Liver (tissue), 9 donors: ENCODE data around the gene PDE1C. TPM values are rescaled to one million over a fixed set of nuclear protein-coding genes. Genes with fewer than 3 reads are reported as not detected.

Experiments used
- DNase-seq: peaks from one replicate; pipeline ENCODE4 v3.0.0-alpha.2; 2017; ENCODE audit warnings: low spot score
- H3K27ac ChIP-seq, 2 donors: one replicate each; pipeline ENCODE4 v1.7.0; 2013; ENCODE audit warnings: inconsistent platforms in 2 of 2, low read length in 2 of 2, control low read depth in 1 of 2, low read depth in 1 of 2, mild to moderate bottlenecking in 1 of 2
- H3K27me3 ChIP-seq, 4 donors: one replicate each; pipeline versions ENCODE4 v1.6.1 to v1.7.0; 2013; ENCODE audit warnings: low read length in 3 of 4, inconsistent platforms in 1 of 4, mild to moderate bottlenecking in 1 of 4, moderate library complexity in 1 of 4; ENCODE audit not compliant: control insufficient read depth in 4 of 4, insufficient read depth in 4 of 4
- H3K36me3 ChIP-seq, 4 donors: one replicate each; pipeline versions ENCODE4 v1.6.1 to v1.7.0; 2013; ENCODE audit warnings: low read length in 3 of 4, mild to moderate bottlenecking in 3 of 4, low read depth in 1 of 4, moderate library complexity in 1 of 4; ENCODE audit not compliant: control insufficient read depth in 4 of 4, insufficient read depth in 3 of 4
- H3K4me1 ChIP-seq, 4 donors: one replicate each; pipeline versions ENCODE4 v1.6.1 to v1.7.0; 2013; ENCODE audit warnings: low read length in 3 of 4, mild to moderate bottlenecking in 3 of 4, moderate library complexity in 1 of 4; ENCODE audit not compliant: control insufficient read depth in 4 of 4, insufficient read depth in 4 of 4
- H3K4me3 ChIP-seq, 3 donors: one replicate each; pipeline versions ENCODE4 v1.6.1 to v1.7.0; 2013; ENCODE audit warnings: low read length in 3 of 3, control low read depth in 1 of 3, low read depth in 1 of 3, mild to moderate bottlenecking in 1 of 3
- H3K9ac ChIP-seq, 2 donors: one replicate each; pipeline ENCODE4 v1.7.0; 2013; ENCODE audit warnings: low read length in 2 of 2, mild to moderate bottlenecking in 2 of 2, moderate library complexity in 2 of 2, control low read depth in 1 of 2, low read depth in 1 of 2
- H3K9me3 ChIP-seq, 4 donors: one replicate each; pipeline versions ENCODE4 v1.6.1 to v1.7.0; 2013; ENCODE audit warnings: low read length in 3 of 4; ENCODE audit not compliant: control insufficient read depth in 4 of 4
- EGR1 ChIP-seq, 2 donors: IDR thresholded peaks; 2 replicates each; pipeline ENCODE4 v1.6.1; 2016 to 2018; ENCODE audit warnings: antibody characterized with exemption in 2 of 2, low read depth in 2 of 2
- FOXA1 ChIP-seq: IDR thresholded peaks from 2 replicates; pipeline ENCODE4 v1.6.1; 2016; ENCODE audit warnings: antibody characterized with exemption
- FOXA2 ChIP-seq: IDR thresholded peaks from 2 replicates; pipeline ENCODE4 v1.6.1; 2016; ENCODE audit warnings: antibody characterized with exemption
- GABPA ChIP-seq, 2 donors: IDR thresholded peaks in 1 of 2; conservative IDR thresholded peaks in 1 of 2; 2 replicates each; pipeline ENCODE4 v1.6.1; 2016; ENCODE audit warnings: antibody characterized with exemption in 2 of 2, mild to moderate bottlenecking in 1 of 2, moderate library complexity in 1 of 2
- HNF4A ChIP-seq, 2 donors: conservative IDR thresholded peaks; 2 replicates each; pipeline ENCODE4 v1.6.1; 2016; ENCODE audit warnings: antibody characterized with exemption in 2 of 2, mild to moderate bottlenecking in 2 of 2
- HNF4G ChIP-seq: IDR thresholded peaks from 2 replicates; pipeline ENCODE4 v1.6.1; 2016; ENCODE audit warnings: antibody characterized with exemption
- NR2F2 ChIP-seq: IDR thresholded peaks from 2 replicates; pipeline ENCODE4 v1.6.1; 2016; ENCODE audit warnings: antibody characterized with exemption
- REST ChIP-seq: IDR thresholded peaks from 2 replicates; pipeline ENCODE4 v1.6.1; 2016; ENCODE audit warnings: antibody characterized with exemption, mild to moderate bottlenecking
- RXRA ChIP-seq, 2 donors: IDR thresholded peaks; 2 replicates each; pipeline ENCODE4 v1.6.1; 2017 to 2018; ENCODE audit warnings: antibody characterized with exemption in 2 of 2, mild to moderate bottlenecking in 1 of 2
- SP1 ChIP-seq: IDR thresholded peaks from 2 replicates; pipeline ENCODE4 v1.6.1; 2018; ENCODE audit warnings: antibody characterized with exemption, mild to moderate bottlenecking
- TAF1 ChIP-seq: conservative IDR thresholded peaks from 2 replicates; pipeline ENCODE4 v1.6.1; 2016; ENCODE audit warnings: antibody characterized with exemption, mild to moderate bottlenecking
- YY1 ChIP-seq: IDR thresholded peaks from 2 replicates; pipeline ENCODE4 v1.6.1; 2016; ENCODE audit warnings: antibody characterized with exemption, mild to moderate bottlenecking
- WGBS: extraction: QIAGEN DNeasy Blood & Tissue Kit; methylation state at CpG from one replicate; pipeline ENCODE4 v1.1.7; 2013; 5-methylcytosine and 5-hydroxymethylcytosine counted together
- polyA plus RNA-seq, 2 donors: library from polyadenylated mRNA; stranded (reverse) in 1 of 2; unstranded in 1 of 2; fragments of 200-250 nt in 1 of 2; fragments of >200 nt in 1 of 2; fragmentation: Nextera tagmentation in 1 of 2; extraction: Ambion mirVana in 1 of 2; gene quantifications; one replicate each; pipeline versions ENCODE4 v1.2.1 to v1.2.3, GENCODE V29; 2013 to 2015
- total RNA-seq, 2 donors: library from RNA; depleted of rRNA; stranded (reverse); fragments of >200 nt; gene quantifications; one replicate each; pipeline ENCODE4 v1.2.3, GENCODE V29; 2014
- TF ChIP-seq, protein P1 (sequence below): IDR thresholded peaks from 2 replicates; pipeline ENCODE4 v1.6.1; 2016; ENCODE audit warnings: antibody characterized with exemption
- donor health status: healthy.
- donor health status: healthy.
- donor health status: healthy.
- donor health status: healthy.
- donor health status: healthy.

Gene PDE1C
- total and polyA plus RNA-seq, 4 donors: 0.05 to 0.92 (median 0.47) TPM; not detected in 1

DNA sequence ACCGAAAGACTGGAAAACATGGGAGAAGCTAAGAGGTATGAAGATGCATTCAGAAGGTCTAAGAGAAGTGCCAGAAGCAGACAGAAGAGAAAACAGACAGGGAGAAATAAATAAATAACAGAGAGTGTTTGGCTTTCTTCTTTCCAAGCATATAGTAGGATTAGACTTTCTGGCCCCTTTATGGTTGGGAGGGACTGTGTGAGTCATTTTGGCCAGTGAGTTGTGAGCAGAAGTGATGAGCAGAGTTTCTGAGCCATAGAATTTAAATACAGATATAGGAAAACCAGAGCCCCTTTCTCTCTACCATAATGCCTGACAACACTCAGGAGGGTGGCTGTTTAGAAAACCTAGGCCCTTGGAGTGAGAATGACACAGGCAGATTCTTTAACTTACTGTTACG lies 212.2 kb downstream of the PDE1C start:
- 89% methylated on average over 2 of the region's 2 CpGs for WGBS
- H3K4me1 ChIP-seq: no peaks in the 10 kb centered on the region
- H3K27me3 ChIP-seq: no peaks in the 10 kb centered on the region
- TF ChIP-seq TAF1 (no peak), EGR1 (IDR thresholded peaks at IDR 0.05; ENCODE audit: low read depth in 2 of 2) (no peak), FOXA2 (no peak), REST (no peak)
- no peak overlapping the region for H3K9ac ChIP-seq
- H3K36me3 ChIP-seq: no peaks in the 10 kb centered on the region
- H3K27ac ChIP-seq: no peak overlapping the region
- no peaks in the 10 kb centered on the region for H3K9me3 ChIP-seq
- DNase-seq: no peak
- no peak overlapping the region for H3K4me3 ChIP-seq

DNA sequence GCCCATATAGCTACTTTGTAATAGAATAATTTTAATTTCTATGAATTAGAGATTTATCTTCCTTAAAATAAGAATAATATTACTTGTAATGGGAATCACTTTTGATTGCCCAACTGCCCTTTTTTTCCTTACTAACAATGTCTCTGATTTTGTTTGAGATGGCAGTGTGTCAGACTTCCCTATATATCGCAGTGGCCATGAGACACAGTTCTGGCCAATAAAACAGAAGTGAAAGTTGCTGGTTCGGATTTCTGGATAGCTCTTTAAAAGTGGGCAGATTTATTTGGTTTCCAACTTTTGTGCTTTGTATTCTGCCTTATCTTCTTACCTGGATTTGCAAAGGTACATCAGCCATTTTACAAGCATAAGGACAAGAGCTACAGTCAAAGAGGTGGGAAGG lies 213.0 kb downstream of the PDE1C start:
- Histone ChIP-seq H3K9ac (no peak overlapping the region), H3K36me3 (no peaks in the 10 kb centered on the region), H3K4me3 (no peak overlapping the region), H3K27me3 (no peaks in the 10 kb centered on the region), H3K4me1 (no peaks in the 10 kb centered on the region), H3K9me3 (no peaks in the 10 kb centered on the region), H3K27ac (no peak overlapping the region)
- DNase-seq: no peak
- no peak for TF ChIP-seq RXRA (IDR thresholded peaks at IDR 0.05)
- TF ChIP-seq HNF4G: no peak
- no peak for TF ChIP-seq FOXA2
- no peak for TF ChIP-seq REST
- TF ChIP-seq SP1: no peak
- no peak for TF ChIP-seq GABPA (IDR thresholded peaks at IDR 0.05 in 1 of 2, conservative IDR thresholded peaks at IDR 0.05 in 1 of 2)
- TF ChIP-seq NR2F2: no peak
- TF ChIP-seq YY1: no peak
- no peak for TF ChIP-seq HNF4A (conservative IDR thresholded peaks at IDR 0.05)
- no peak for TF ChIP-seq FOXA1
- TF ChIP-seq, protein P1, sequence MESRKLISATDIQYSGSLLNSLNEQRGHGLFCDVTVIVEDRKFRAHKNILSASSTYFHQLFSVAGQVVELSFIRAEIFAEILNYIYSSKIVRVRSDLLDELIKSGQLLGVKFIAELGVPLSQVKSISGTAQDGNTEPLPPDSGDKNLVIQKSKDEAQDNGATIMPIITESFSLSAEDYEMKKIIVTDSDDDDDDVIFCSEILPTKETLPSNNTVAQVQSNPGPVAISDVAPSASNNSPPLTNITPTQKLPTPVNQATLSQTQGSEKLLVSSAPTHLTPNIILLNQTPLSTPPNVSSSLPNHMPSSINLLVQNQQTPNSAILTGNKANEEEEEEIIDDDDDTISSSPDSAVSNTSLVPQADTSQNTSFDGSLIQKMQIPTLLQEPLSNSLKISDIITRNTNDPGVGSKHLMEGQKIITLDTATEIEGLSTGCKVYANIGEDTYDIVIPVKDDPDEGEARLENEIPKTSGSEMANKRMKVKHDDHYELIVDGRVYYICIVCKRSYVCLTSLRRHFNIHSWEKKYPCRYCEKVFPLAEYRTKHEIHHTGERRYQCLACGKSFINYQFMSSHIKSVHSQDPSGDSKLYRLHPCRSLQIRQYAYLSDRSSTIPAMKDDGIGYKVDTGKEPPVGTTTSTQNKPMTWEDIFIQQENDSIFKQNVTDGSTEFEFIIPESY: no peak
- 74% methylated on average over 2 of the region's 2 CpGs for WGBS
